GM11168 (cell line): ENCODE data around the gene IDS.
"Not testable (repeated sequence)": the region's sequence is repeated elsewhere in the genome, so short reads cannot be mapped to it uniquely, and the experiment has no call there.

Experiments
- in situ Hi-C: fragments of 300-500 bp; cut with MboI; formaldehyde crosslinking; loops from one replicate; pipeline ENCODE4 v1.12.0; 2022; ENCODE audit warnings: low sequenced_read_pairs; ENCODE audit not compliant: unreplicated experiment

IDS gene

GRCh38 chrX:149505671-149506070 is 565 bp upstream of the IDS start:
- in situ Hi-C loops = loop anchor here (25.0 kb wide), 1 partner anchor 132 kb away; the partner anchor contains the start of gene TMEM185A

- in situ Hi-C loops = loop anchor here (25.0 kb wide), 1 partner anchor 133 kb away; the partner anchor contains the start of gene TMEM185A
These were observed 736 bp downstream of the IDS start for GRCh38 chrX:149504226-149504914.

GRCh38 chrX:149503446-149503845 is 1.7 kb downstream of the IDS start:
- in situ Hi-C loops = loop anchor here (25.0 kb wide), 1 partner anchor 134 kb away; the partner anchor contains the start of gene TMEM185A

GRCh38 chrX:149502923-149503322 is 2.2 kb downstream of the IDS start:
- in situ Hi-C loops = loop anchor here (25.0 kb wide), 1 partner anchor 134 kb away; the partner anchor contains the start of gene TMEM185A

GRCh38 chrX:149499766-149500165 is 5.3 kb downstream of the IDS start:
- in situ Hi-C loops = loop anchor here (25.0 kb wide), 1 partner anchor 138 kb away; the partner anchor contains the start of gene TMEM185A

- in situ Hi-C loops = no loop called here
These were observed 6.3 kb downstream of the IDS start for GRCh38 chrX:149498767-149499166.

GRCh38 chrX:149497626-149498025 is 7.5 kb downstream of the IDS start:
- in situ Hi-C loops = no loop called here

GRCh38 chrX:149497054-149497453 is 8.1 kb downstream of the IDS start:
- in situ Hi-C loops = no loop called here

GRCh38 chrX:149495573-149496071 is 9.5 kb downstream of the IDS start:
- in situ Hi-C loops = no loop called here

GRCh38 chrX:149494844-149495565 is 10.1 kb downstream of the IDS start:
- in situ Hi-C loops = no loop called here

- in situ Hi-C loops = no loop called here
These were observed 11.2 kb downstream of the IDS start for GRCh38 chrX:149493567-149494562.

GRCh38 chrX:149491812-149492211 is 13.3 kb downstream of the IDS start:
- in situ Hi-C loops = no loop called here

GRCh38 chrX:149490100-149490499 is 15.0 kb downstream of the IDS start:
- in situ Hi-C loops = no loop called here

- in situ Hi-C loops = not testable (repeated sequence)
These were observed 16.6 kb downstream of the IDS start for GRCh38 chrX:149488411-149489052.

- in situ Hi-C loops = not testable (repeated sequence)
These were observed 17.1 kb downstream of the IDS start for GRCh38 chrX:149488008-149488407.

- in situ Hi-C loops = no loop called here
These were observed 17.8 kb downstream of the IDS start for GRCh38 chrX:149487292-149487691.

GRCh38 chrX:149476513-149476912 is 28.6 kb downstream of the IDS start:
- in situ Hi-C loops = no loop called here

- in situ Hi-C loops = loop anchor here (25.0 kb wide), 1 partner anchor 1437 kb away; no protein-coding TSS in a partner anchor
These were observed 31.1 kb downstream of the IDS start for GRCh38 chrX:149473966-149474365.

- in situ Hi-C loops = loop anchor here (25.0 kb wide), 1 partner anchor 1436 kb away; no protein-coding TSS in a partner anchor
These were observed 32.0 kb downstream of the IDS start for GRCh38 chrX:149473092-149473491.
